22Rv1 (cell line): ENCODE measurements around the gene TMEM178B.

ENCODE experiments used
- CTCF ChIP-seq: fragments of 450-650 bp; IDR thresholded peaks from 2 replicates; pipeline ENCODE4 v1.5.1; 2017; ENCODE audit warnings: mild to moderate bottlenecking
- ZFX ChIP-seq: fragments of 450-650 bp; IDR thresholded peaks from 2 replicates; pipeline ENCODE4 v1.6.1; 2017; ENCODE audit warnings: antibody characterized with exemption, borderline replicate concordance

- TF ChIP-seq CTCF (no peak), ZFX (no peak)
Measured at GRCh38 chr7:141461924-141462323, 388.1 kb downstream of the TMEM178B start.
